ENCODE measurements around the gene RLF.

GRCh38 chr1:40174788-40175187 is 13.6 kb downstream of the RLF start:
- TF ChIP-seq CTCF (IDR thresholded peaks at IDR 0.05), result no peak
- TF ChIP-seq POLR2AphosphoS5 (IDR thresholded peaks at IDR 0.05), result no peak
